CD4-positive, alpha-beta T cell (primary cell): ENCODE results near the gene PCDHGB5. TPM values are rescaled to one million over a fixed set of nuclear protein-coding genes. Genes with fewer than 3 reads are reported as not detected.
"Not testable (repeated sequence)": the region's sequence is repeated elsewhere in the genome, so short reads cannot be mapped to it uniquely, and the experiment has no call there.

ENCODE experiments used
- ATAC-seq: fragments of 200-7000 bp; cut with Tn5 transposase; one replicate; pipeline ENCODE4 v1.10.0; 2022; ENCODE audit warnings: mild to moderate bottlenecking; ENCODE audit not compliant: poor library complexity
- CTCF ChIA-PET: fragments of 350-600 bp; sonication (Branson Sonifier 250); formaldehyde crosslinking; loops from one replicate; lab custom pipeline; 2021; ENCODE audit warnings: antibody characterized with exemption, inconsistent platforms; lab: Charles Lee
- POLR2A ChIA-PET: fragments of 350-600 bp; sonication (Branson Sonifier 250); formaldehyde crosslinking; loops from one replicate; lab custom pipeline; 2021; ENCODE audit warnings: antibody characterized with exemption, inconsistent platforms; lab: Charles Lee
- DNase-seq, 14 experiments: peaks; one replicate each; pipeline ENCODE4 v3.0.0-alpha.2; 2013 to 2020; ENCODE audit warnings: mixed read lengths in 2 of 14
- H3K27ac ChIP-seq, 2 donors: one replicate each; pipeline versions ENCODE4 v1.5.1 to v1.7.0; 2013; ENCODE audit warnings: low read length in 2 of 2, low read depth in 1 of 2, mild to moderate bottlenecking in 1 of 2
- H3K27me3 ChIP-seq, 2 experiments: 1 replicate in 1 of 2; 2 replicates in 1 of 2; pipeline versions ENCODE4 v1.6.1 to v1.7.0; 2013; ENCODE audit warnings: low read length in 2 of 2, control low read depth in 1 of 2, mild to moderate bottlenecking in 1 of 2, moderate library complexity in 1 of 2; ENCODE audit not compliant: insufficient read depth in 2 of 2, control insufficient read depth in 1 of 2
- H3K36me3 ChIP-seq: one replicate; pipeline ENCODE4 v1.6.1; 2013; ENCODE audit warnings: low read length, control low read depth; ENCODE audit not compliant: insufficient read depth
- H3K4me1 ChIP-seq: one replicate; pipeline ENCODE4 v1.6.1; 2013; ENCODE audit warnings: low read length, control low read depth; ENCODE audit not compliant: insufficient read depth
- H3K4me3 ChIP-seq: one replicate; pipeline ENCODE4 v1.5.1; 2013; ENCODE audit warnings: mild to moderate bottlenecking, low read length, moderate library complexity
- H3K9me3 ChIP-seq, 2 experiments: 1 replicate in 1 of 2; 2 replicates in 1 of 2; pipeline versions ENCODE4 v1.6.1 to v1.7.0; 2013; ENCODE audit warnings: low read length in 2 of 2, mild to moderate bottlenecking in 2 of 2, control low read depth in 1 of 2, moderate library complexity in 1 of 2; ENCODE audit not compliant: control insufficient read depth in 1 of 2, insufficient read depth in 1 of 2
- H3K27ac Mint-ChIP-seq: one replicate; pipeline ENCODE4 v1.8.0; 2020; ENCODE audit warnings: mixed read lengths
- H3K27me3 Mint-ChIP-seq: one replicate; pipeline ENCODE4 v1.8.0; 2021; ENCODE audit warnings: mixed read lengths
- H3K36me3 Mint-ChIP-seq: one replicate; pipeline ENCODE4 v1.8.0; 2021; ENCODE audit warnings: low read depth, mixed read lengths
- H3K4me1 Mint-ChIP-seq: one replicate; pipeline ENCODE4 v1.8.0; 2021; ENCODE audit warnings: low read depth, mixed read lengths
- H3K4me3 Mint-ChIP-seq: one replicate; pipeline ENCODE4 v1.8.0; 2020; ENCODE audit warnings: mild to moderate bottlenecking, mixed read lengths
- H3K9me3 Mint-ChIP-seq: one replicate; pipeline ENCODE4 v1.8.0; 2020; ENCODE audit warnings: mixed read lengths
- CTCF ChIP-seq: fragments of 200-600 bp; IDR thresholded peaks from one replicate; pipeline ENCODE4 v1.8.0; 2022; ENCODE audit warnings: antibody characterized with exemption, mild to moderate bottlenecking
- intact Hi-C, 2 experiments: fragments of 100-400 bp; cut with DNase I in 1 of 2; cut with micrococcal nuclease in 1 of 2; formaldehyde crosslinking; loops; one replicate each; pipeline versions ENCODE4 v1.15.1 to v1.9.0; 2023 to 2025; cut with DNase I, micrococcal nuclease
- polyA plus RNA-seq, 2 donors: library from polyadenylated mRNA; unstranded; fragments of 120-200 nt; gene quantifications; one replicate each; pipeline ENCODE4 v1.2.1, GENCODE V29; 2013
- total RNA-seq, 174 experiments: library from RNA in 2 of 174; stranded (reverse) in 2 of 174; gene quantifications; one replicate each; pipeline ENCODE4 v1.2.3 and lab custom pipeline; 2021 to 2026

PCDHGB5 gene
- total RNA-seq (under 1 TPM; 0.14 to 0.20 TPM), total RNA-seq (lab: John Stamatoyannopoulos, UW) (0 to 1.8 (median 0.48) reads per million in 172 experiments)
- polyA plus RNA-seq (2013, experiment 1 of 2) = 0.10 TPM
- polyA plus RNA-seq (2013, experiment 2 of 2) = 0.22 TPM

GRCh38 chr5:141397756-141398551 is at the start of gene PCDHGB5:
TSS of gene PCDHGB5 (plus strand) at chr5:141397947. CDS start at chr5:141398128, 181 bp downstream.
- ATAC-seq = peak; percentile 68
- H3K4me3 ChIP-seq, H3K27ac Mint-ChIP-seq, intact Hi-C loops, H3K4me1 Mint-ChIP-seq, H3K4me1 ChIP-seq, H3K27ac ChIP-seq, H3K36me3 ChIP-seq: not testable (repeated sequence)
- peaks cover 30 to 55% of the 10 kb centered on the region in 2 experiments for H3K9me3 ChIP-seq
- Mint-ChIP-seq H3K36me3 (peaks cover 25% of the 10 kb centered on the region), H3K4me3 (peak within 1 kb of the TSS; percentile 11), H3K27me3 (peaks cover 78% of the 10 kb centered on the region), H3K9me3 (peaks cover 10% of the 10 kb centered on the region)
- H3K27me3 ChIP-seq = peaks cover 55 to 80% of the 10 kb centered on the region in 2 experiments
- CTCF ChIA-PET = interaction anchor here (0.8 to 3.0 kb wide), 11 partner anchors 15 to 166 kb away, joined by 3 to 11 read pairs (median 6); partner anchors contain the start of genes PCDHGA1, PCDHGA10, PCDHGA5 and PCDHGB3
- DNase-seq = peak in 6 of 14 experiments; percentile 34 to 50 (median 40)
- POLR2A ChIA-PET = interaction anchor here (0.7 kb wide), 1 partner anchor 86 kb away, joined by 3 read pairs; the partner anchor contains the start of gene PCDHGC4
- peak; percentile 20 for TF ChIP-seq CTCF

DNA sequence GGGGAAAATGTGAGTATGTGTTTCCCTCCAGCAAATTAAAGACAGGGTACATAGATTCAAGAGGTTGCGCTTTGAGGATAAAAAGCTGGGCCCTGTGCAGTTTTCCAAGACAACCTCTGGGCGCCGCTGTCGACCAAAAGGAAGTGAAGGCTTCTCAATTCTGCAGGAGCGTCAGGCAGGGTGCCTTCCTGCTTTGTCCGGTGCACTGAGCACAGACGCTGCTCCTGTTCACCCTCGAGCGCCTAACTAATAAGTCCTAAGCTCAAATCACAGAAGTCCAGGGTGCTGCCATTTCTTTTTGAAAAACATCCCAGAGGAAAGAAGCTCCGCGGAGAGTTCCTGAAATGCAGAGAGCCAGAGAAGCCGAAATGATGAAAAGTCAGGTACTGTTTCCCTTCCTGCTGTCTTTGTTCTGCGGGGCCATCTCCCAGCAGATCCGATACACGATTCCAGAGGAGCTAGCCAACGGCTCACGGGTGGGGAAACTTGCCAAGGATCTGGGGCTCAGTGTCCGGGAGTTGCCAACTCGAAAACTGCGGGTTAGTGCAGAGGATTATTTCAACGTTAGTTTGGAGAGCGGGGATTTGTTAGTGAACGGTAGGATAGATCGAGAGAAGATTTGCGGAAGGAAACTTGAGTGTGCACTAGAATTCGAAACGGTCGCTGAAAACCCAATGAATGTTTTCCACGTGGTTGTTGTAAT is 47.7 kb upstream of the PCDHGB5 start, which contains the start of gene PCDHGB1:
Gene PCDHGB1 (plus strand): TSS at position 183 of the 703 bp plus-strand sequence. CDS start 162 bp downstream, at position 345.
- intact Hi-C loops = no loop called here
- ChIA-PET CTCF (interaction anchor here (1.2 to 1.9 kb wide), 5 partner anchors 11 to 128 kb away, joined by 3 to 7 read pairs (median 3); partner anchors contain the start of genes PCDHGA1, PCDHGA2, PCDHGB3 and TAF7), POLR2A (no interaction called here)
- H3K9me3 ChIP-seq = peaks cover 22 to 52% of the 10 kb centered on the region in 2 experiments
- H3K27ac ChIP-seq = no peak within 1 kb of the TSS
- Mint-ChIP-seq H3K36me3 (peaks cover 25% of the 10 kb centered on the region), H3K4me1 (no peaks in the 10 kb centered on the region), H3K27me3 (peaks cover 92% of the 10 kb centered on the region), H3K4me3 (no peak within 1 kb of the TSS), H3K27ac (no peak within 1 kb of the TSS), H3K9me3 (peaks cover 15% of the 10 kb centered on the region)
- peak in 6 of 14 experiments; percentile 11 to 57 (median 40) for DNase-seq
- TF ChIP-seq CTCF = no peak
- peak within 1 kb of the TSS; percentile 2 for H3K4me3 ChIP-seq
- H3K4me1 ChIP-seq = peaks cover 5% of the 10 kb centered on the region
- peaks cover 57 to 70% of the 10 kb centered on the region in 2 experiments for H3K27me3 ChIP-seq
- ATAC-seq = peak; percentile 54
- H3K36me3 ChIP-seq = no peaks in the 10 kb centered on the region

GRCh38 chr5:141351591-141351990 is 46.2 kb upstream of the PCDHGB5 start:
- no peak overlapping the region for H3K27ac Mint-ChIP-seq
- Histone ChIP-seq H3K4me1 (peaks cover 8% of the 10 kb centered on the region), H3K36me3 (no peaks in the 10 kb centered on the region), H3K27me3 (peaks cover 56 to 80% of the 10 kb centered on the region in 2 experiments), H3K4me3 (no peak overlapping the region), H3K27ac (no peak overlapping the region), H3K9me3 (peaks cover 29 to 47% of the 10 kb centered on the region in 2 experiments)
- TF ChIP-seq CTCF = no peak
- DNase-seq (no peak), ATAC-seq (no peak)
- ChIA-PET CTCF (no interaction called here), POLR2A (no interaction called here)
- H3K36me3 Mint-ChIP-seq = peaks cover 29% of the 10 kb centered on the region
- no peak overlapping the region for H3K4me3 Mint-ChIP-seq
- intact Hi-C loops = no loop called here
- no peaks in the 10 kb centered on the region for H3K4me1 Mint-ChIP-seq
- H3K9me3 Mint-ChIP-seq = peaks cover 13% of the 10 kb centered on the region
- H3K27me3 Mint-ChIP-seq = peaks cover 95% of the 10 kb centered on the region
